ENCODE results near the gene EPB41L4B.

EPB41L4B gene

GRCh38 chr9:109331353-109331752 is 10.5 kb upstream of the EPB41L4B start:
- Histone ChIP-seq H3K36me3 (ENCODE audit: control insufficient read depth in 1 of 2, insufficient read depth in 2 of 2, low read depth in 1 of 2, low read length in 2 of 2) (no peaks in the 10 kb centered on the region), H3K9me3 (ENCODE audit: control insufficient read depth, low read length) (no peaks in the 10 kb centered on the region), H3K27me3 (ENCODE audit: control insufficient read depth in 1 of 2, insufficient read depth in 1 of 2, low read length in 2 of 2) (peaks cover 2 to 21% of the 10 kb centered on the region in 2 experiments), H4K8ac (ENCODE audit: low read length) (no peak overlapping the region), H2AFZ (ENCODE audit: low read depth, low read length) (no peak overlapping the region), H4K91ac (ENCODE audit: low read length) (no peak overlapping the region), H2BK5ac (ENCODE audit: low read depth, low read length, poor library complexity, severe bottlenecking) (no peak overlapping the region), H2BK12ac (ENCODE audit: low read length in 2 of 2) (no peak overlapping the region), H3K18ac (ENCODE audit: low read depth in 1 of 2, low read length in 2 of 2) (no peak overlapping the region), H3K4me3 (ENCODE audit: insufficient read depth in 1 of 2, low read depth in 1 of 2, low read length in 2 of 2) (no peak overlapping the region), H3K23ac (ENCODE audit: low read length in 2 of 2) (no peak overlapping the region), H3K4me2 (ENCODE audit: low read length, poor library complexity, severe bottlenecking) (no peak overlapping the region), H3K27ac (ENCODE audit: low read length, poor library complexity, severe bottlenecking) (no peak overlapping the region), H3K14ac (ENCODE audit: low read length in 2 of 2) (peak overlapping the region in 1 of 2 experiments; percentile 41), H2BK15ac (ENCODE audit: low read depth, poor library complexity, severe bottlenecking) (no peak overlapping the region), H3K79me1 (replicated peaks; ENCODE audit: low read length, poor library complexity, severe bottlenecking) (no peaks in the 10 kb centered on the region), H2BK120ac (ENCODE audit: low read depth, low read length) (no peak overlapping the region), H3K9ac (ENCODE audit: low read length) (no peak overlapping the region), H3K4me1 (ENCODE audit: control insufficient read depth, insufficient read depth, low read depth, low read length) (peaks cover 6% of the 10 kb centered on the region), H3K4ac (ENCODE audit: low read depth in 1 of 2, low read length in 2 of 2) (no peak overlapping the region), H2AK5ac (ENCODE audit: low read length, severe bottlenecking) (no peak overlapping the region)
- WGBS: 78% methylated on average over 4 of the region's 5 CpGs
- no peak for DNase-seq

- Histone ChIP-seq H3K4me3 (ENCODE audit: insufficient read depth in 1 of 2, low read depth in 1 of 2, low read length in 2 of 2) (peak overlapping the region in 1 of 2 experiments; percentile 5), H2AFZ (ENCODE audit: low read depth, low read length) (no peak overlapping the region), H3K4me2 (ENCODE audit: low read length, poor library complexity, severe bottlenecking) (no peak overlapping the region), H2BK5ac (ENCODE audit: low read depth, low read length, poor library complexity, severe bottlenecking) (no peak overlapping the region), H3K9me3 (ENCODE audit: control insufficient read depth, low read length) (no peaks in the 10 kb centered on the region), H3K27ac (ENCODE audit: low read length, poor library complexity, severe bottlenecking) (no peak overlapping the region), H3K14ac (ENCODE audit: low read length in 2 of 2) (no peak overlapping the region), H2AK5ac (ENCODE audit: low read length, severe bottlenecking) (no peak overlapping the region), H3K4ac (ENCODE audit: low read depth in 1 of 2, low read length in 2 of 2) (no peak overlapping the region), H2BK12ac (ENCODE audit: low read length in 2 of 2) (no peak overlapping the region), H3K27me3 (ENCODE audit: control insufficient read depth in 1 of 2, insufficient read depth in 1 of 2, low read length in 2 of 2) (peaks cover 0 to 29% of the 10 kb centered on the region in 2 experiments), H2BK120ac (ENCODE audit: low read depth, low read length) (no peak overlapping the region), H4K8ac (ENCODE audit: low read length) (no peak overlapping the region), H3K36me3 (ENCODE audit: control insufficient read depth in 1 of 2, insufficient read depth in 2 of 2, low read depth in 1 of 2, low read length in 2 of 2) (no peaks in the 10 kb centered on the region), H3K79me1 (replicated peaks; ENCODE audit: low read length, poor library complexity, severe bottlenecking) (no peaks in the 10 kb centered on the region), H2BK15ac (ENCODE audit: low read depth, poor library complexity, severe bottlenecking) (no peak overlapping the region), H3K4me1 (ENCODE audit: control insufficient read depth, insufficient read depth, low read depth, low read length) (peaks cover 6% of the 10 kb centered on the region), H3K9ac (ENCODE audit: low read length) (peak overlapping the region; percentile 3), H4K91ac (ENCODE audit: low read length) (no peak overlapping the region), H3K23ac (ENCODE audit: low read length in 2 of 2) (no peak overlapping the region), H3K18ac (ENCODE audit: low read depth in 1 of 2, low read length in 2 of 2) (no peak overlapping the region)
- DNase-seq: no peak
- WGBS: 79% methylated on average over 9 of the region's 11 CpGs
These were observed 8.9 kb upstream of the EPB41L4B start for GRCh38 chr9:109329638-109330258.

GRCh38 chr9:109328978-109329637 is 8.2 kb upstream of the EPB41L4B start:
- Histone ChIP-seq H3K9me3 (ENCODE audit: control insufficient read depth, low read length) (no peaks in the 10 kb centered on the region), H3K4me2 (ENCODE audit: low read length, poor library complexity, severe bottlenecking) (no peak overlapping the region), H3K79me1 (replicated peaks; ENCODE audit: low read length, poor library complexity, severe bottlenecking) (no peaks in the 10 kb centered on the region), H3K4me1 (ENCODE audit: control insufficient read depth, insufficient read depth, low read depth, low read length) (peaks cover 6% of the 10 kb centered on the region), H2BK15ac (ENCODE audit: low read depth, poor library complexity, severe bottlenecking) (no peak overlapping the region), H2BK120ac (ENCODE audit: low read depth, low read length) (no peak overlapping the region), H4K8ac (ENCODE audit: low read length) (no peak overlapping the region), H3K14ac (ENCODE audit: low read length in 2 of 2) (no peak overlapping the region), H3K9ac (ENCODE audit: low read length) (peak overlapping the region; percentile 3), H2AFZ (ENCODE audit: low read depth, low read length) (no peak overlapping the region), H2BK5ac (ENCODE audit: low read depth, low read length, poor library complexity, severe bottlenecking) (no peak overlapping the region), H3K27ac (ENCODE audit: low read length, poor library complexity, severe bottlenecking) (no peak overlapping the region), H3K23ac (ENCODE audit: low read length in 2 of 2) (no peak overlapping the region), H3K27me3 (ENCODE audit: control insufficient read depth in 1 of 2, insufficient read depth in 1 of 2, low read length in 2 of 2) (peaks cover 6 to 34% of the 10 kb centered on the region in 2 experiments), H3K4me3 (ENCODE audit: insufficient read depth in 1 of 2, low read depth in 1 of 2, low read length in 2 of 2) (peak overlapping the region in 1 of 2 experiments; percentile 40), H3K36me3 (ENCODE audit: control insufficient read depth in 1 of 2, insufficient read depth in 2 of 2, low read depth in 1 of 2, low read length in 2 of 2) (no peaks in the 10 kb centered on the region), H3K4ac (ENCODE audit: low read depth in 1 of 2, low read length in 2 of 2) (no peak overlapping the region), H2AK5ac (ENCODE audit: low read length, severe bottlenecking) (no peak overlapping the region), H2BK12ac (ENCODE audit: low read length in 2 of 2) (no peak overlapping the region), H4K91ac (ENCODE audit: low read length) (no peak overlapping the region), H3K18ac (ENCODE audit: low read depth in 1 of 2, low read length in 2 of 2) (no peak overlapping the region)
- 77% methylated on average over 11 of the region's 12 CpGs for WGBS
- no peak for DNase-seq

GRCh38 chr9:109325089-109325488 is 4.2 kb upstream of the EPB41L4B start:
- no peak for DNase-seq
- Histone ChIP-seq H3K23ac (ENCODE audit: low read length in 2 of 2) (no peak overlapping the region), H3K18ac (ENCODE audit: low read depth in 1 of 2, low read length in 2 of 2) (no peak overlapping the region), H3K4ac (ENCODE audit: low read depth in 1 of 2, low read length in 2 of 2) (no peak overlapping the region), H3K14ac (ENCODE audit: low read length in 2 of 2) (no peak overlapping the region), H4K91ac (ENCODE audit: low read length) (no peak overlapping the region), H3K27ac (ENCODE audit: low read length, poor library complexity, severe bottlenecking) (no peak overlapping the region), H3K4me1 (ENCODE audit: control insufficient read depth, insufficient read depth, low read depth, low read length) (peaks cover 3% of the 10 kb centered on the region), H3K9ac (ENCODE audit: low read length) (no peak overlapping the region), H2AFZ (ENCODE audit: low read depth, low read length) (no peak overlapping the region), H2BK5ac (ENCODE audit: low read depth, low read length, poor library complexity, severe bottlenecking) (no peak overlapping the region), H3K4me3 (ENCODE audit: insufficient read depth in 1 of 2, low read depth in 1 of 2, low read length in 2 of 2) (no peak overlapping the region), H3K27me3 (ENCODE audit: control insufficient read depth in 1 of 2, insufficient read depth in 1 of 2, low read length in 2 of 2) (peaks cover 25 to 65% of the 10 kb centered on the region in 2 experiments), H2BK15ac (ENCODE audit: low read depth, poor library complexity, severe bottlenecking) (no peak overlapping the region), H3K4me2 (ENCODE audit: low read length, poor library complexity, severe bottlenecking) (no peak overlapping the region), H3K9me3 (ENCODE audit: control insufficient read depth, low read length) (no peaks in the 10 kb centered on the region), H4K8ac (ENCODE audit: low read length) (no peak overlapping the region), H2AK5ac (ENCODE audit: low read length, severe bottlenecking) (no peak overlapping the region), H3K36me3 (ENCODE audit: control insufficient read depth in 1 of 2, insufficient read depth in 2 of 2, low read depth in 1 of 2, low read length in 2 of 2) (no peaks in the 10 kb centered on the region), H3K79me1 (replicated peaks; ENCODE audit: low read length, poor library complexity, severe bottlenecking) (no peaks in the 10 kb centered on the region), H2BK120ac (ENCODE audit: low read depth, low read length) (no peak overlapping the region), H2BK12ac (ENCODE audit: low read length in 2 of 2) (no peak overlapping the region)

Measured in mesenchymal stem cell (in vitro differentiated cells and primary cell).